Glomerular endothelial cell (primary cell): ENCODE measurements around the gene NBEA. TPM values are rescaled to one million over a fixed set of nuclear protein-coding genes. Genes with fewer than 3 reads are reported as not detected.

Experiments used
- DNase-seq: peaks from one replicate; pipeline ENCODE4 v3.0.0-alpha.2; 2011; ENCODE audit warnings: low read depth, low spot score; ENCODE audit errors: extremely low read depth
- total RNA-seq: library from RNA; depleted of rRNA; stranded (reverse); fragments of >200 nt; gene quantifications from 2 replicates; pipeline ENCODE4 v1.2.3, GENCODE V29; 2015

NBEA gene
- total RNA-seq, 1 donor from 2014 or later = 4.1 TPM

DNA sequence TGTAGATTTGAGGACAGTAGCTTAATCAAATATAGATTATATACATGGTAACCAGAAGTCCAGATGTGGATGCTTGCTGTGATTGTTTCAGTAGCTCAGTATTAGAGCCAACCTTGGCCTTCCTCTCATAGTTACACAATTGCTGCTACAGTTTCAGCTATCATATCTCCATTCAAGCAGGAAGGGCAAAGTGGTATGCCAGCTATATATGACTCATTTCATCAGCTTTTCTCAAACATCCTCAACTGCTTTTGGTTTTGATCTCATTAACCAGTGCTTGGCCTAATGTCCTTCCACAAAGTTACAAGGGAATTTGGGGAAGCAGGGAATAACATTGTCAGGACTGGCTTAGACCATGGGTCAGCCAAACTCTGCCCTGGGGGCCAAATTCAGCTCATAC, 607.4 kb downstream of the NBEA start:
- DNase-seq = no peak

DNA sequence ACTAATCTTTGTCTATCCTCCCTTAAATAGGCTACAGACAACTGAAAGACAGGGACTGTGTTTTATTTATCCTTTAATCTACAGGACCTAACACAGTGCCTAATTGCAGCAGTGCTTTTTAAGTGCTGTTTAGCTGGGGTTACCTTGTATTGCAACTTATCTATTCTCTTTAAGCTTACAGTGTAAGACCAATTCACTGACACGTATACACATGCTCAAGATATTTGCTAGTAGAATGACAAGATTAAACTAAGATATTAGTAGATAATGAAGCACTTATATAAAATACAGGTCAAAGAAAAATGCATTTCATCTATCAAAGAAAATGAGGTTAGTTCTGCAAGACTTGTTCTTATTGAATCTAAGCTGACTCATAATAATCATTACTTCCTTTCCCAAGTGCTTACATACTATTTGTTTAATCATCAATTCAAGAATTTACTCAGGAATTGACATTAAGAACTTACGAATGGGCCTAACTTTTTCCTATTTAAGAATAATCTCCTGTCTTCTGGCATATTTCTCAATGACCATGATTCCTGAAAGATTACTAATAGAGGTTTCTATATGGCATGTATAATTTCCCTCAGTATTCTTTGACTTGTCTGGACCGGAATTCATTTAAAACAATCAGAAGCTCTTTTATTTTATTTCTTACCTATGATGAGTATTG, 610.2 kb downstream of the NBEA start:
- no peak for DNase-seq

DNA sequence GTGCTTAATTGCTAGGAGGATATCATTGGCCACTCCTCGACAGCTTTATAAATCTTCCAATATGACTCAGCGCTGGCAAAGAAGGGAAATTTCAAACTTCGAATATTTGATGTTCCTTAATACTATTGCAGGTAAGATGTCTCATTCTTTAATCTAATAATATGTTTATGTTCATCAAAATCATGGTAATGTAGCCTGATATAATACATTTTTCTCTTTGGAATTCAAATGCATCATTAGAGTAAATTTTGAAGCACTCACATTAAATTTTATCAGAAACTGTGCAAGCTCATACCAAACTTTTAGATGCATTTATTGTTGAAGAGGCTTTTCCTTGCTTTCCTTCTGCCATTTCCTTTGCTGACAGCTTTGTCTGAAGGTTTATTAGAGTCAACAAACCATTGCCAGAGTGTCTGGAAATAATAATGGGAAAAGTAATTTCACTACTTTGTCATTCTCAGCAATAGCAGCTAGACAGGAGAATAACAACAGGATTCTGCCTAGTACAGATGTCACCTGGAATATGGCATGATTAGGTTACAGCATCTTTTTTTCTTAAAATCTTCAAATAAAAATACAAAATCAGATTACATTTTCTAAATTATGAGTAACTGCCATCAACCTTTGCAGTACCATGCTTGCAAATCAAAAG, 613.0 kb downstream of the NBEA start:
- DNase-seq = no peak

DNA sequence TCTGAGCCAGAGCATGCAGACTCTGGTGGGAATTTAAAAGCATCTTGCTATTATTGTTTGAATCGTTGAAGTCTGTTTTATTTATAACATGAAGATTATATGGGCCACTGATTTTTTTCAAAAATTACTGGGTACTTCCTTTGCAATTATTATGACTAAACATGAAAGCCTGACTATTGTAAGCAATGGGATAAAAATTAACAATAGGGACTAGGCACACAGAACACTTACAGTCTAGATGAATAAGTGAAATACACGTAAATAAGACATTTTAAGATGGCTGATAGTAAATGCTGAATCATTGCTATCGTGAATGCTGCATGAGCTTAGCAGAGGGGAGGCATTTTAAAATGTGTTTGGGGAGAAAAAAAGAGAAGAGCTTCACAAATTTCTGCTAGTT, 615.4 kb downstream of the NBEA start:
- no peak for DNase-seq

DNA sequence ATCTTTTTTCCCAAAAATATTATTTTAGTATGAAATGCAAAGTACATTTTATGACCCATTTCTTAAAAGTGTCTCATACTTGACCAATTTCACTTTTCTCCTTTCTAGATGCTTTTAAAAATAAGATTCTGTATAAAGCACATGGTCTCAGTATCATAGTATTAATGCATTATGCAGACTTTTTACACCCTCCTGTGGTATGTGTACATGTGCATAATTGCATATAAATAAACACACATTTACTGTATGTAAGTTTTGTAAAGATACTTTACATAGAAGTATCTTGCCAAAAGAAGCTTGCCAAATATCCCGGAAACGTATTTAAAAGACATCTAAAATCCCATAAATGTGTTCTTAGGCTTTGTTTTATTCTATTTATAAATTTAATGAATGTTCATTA, 619.5 kb downstream of the NBEA start:
- no peak for DNase-seq

DNA sequence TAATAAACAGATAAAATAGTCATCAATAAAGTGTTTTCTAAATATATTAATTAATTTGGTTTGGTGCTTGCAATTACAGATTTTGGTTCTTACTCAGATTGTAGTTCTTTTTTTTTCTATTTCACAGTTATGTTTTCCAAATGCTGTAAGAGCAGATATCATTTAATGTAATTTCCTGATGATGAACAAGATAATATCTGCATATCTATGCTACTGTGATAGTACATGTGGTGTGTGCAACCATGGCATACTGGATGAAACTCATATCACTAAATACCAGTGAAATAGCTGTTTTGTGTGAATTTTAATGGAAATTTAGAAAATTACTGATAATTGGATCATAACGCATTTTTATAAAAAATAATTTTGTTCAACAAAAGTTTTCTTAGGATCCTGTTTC, 623.2 kb downstream of the NBEA start:
- DNase-seq = no peak

DNA sequence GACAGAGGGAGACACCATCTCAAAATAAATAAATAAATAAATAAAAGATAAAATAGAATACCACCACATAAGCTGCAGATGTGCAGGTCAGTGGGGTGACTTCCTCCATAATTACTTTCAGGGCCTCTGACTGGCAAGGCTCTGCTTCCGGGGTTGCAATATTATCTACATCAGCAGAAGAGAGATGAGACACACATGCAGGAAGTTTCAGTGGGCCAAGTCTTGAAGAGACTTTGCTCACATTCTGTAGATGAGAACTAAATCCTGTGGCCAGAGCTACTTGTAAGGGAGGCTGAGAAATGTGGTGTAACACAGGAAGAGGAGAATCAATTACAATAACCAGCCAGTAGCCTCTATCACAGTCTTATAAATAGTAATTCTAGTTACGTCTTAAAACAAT, 624.3 kb downstream of the NBEA start:
- DNase-seq = no peak

DNA sequence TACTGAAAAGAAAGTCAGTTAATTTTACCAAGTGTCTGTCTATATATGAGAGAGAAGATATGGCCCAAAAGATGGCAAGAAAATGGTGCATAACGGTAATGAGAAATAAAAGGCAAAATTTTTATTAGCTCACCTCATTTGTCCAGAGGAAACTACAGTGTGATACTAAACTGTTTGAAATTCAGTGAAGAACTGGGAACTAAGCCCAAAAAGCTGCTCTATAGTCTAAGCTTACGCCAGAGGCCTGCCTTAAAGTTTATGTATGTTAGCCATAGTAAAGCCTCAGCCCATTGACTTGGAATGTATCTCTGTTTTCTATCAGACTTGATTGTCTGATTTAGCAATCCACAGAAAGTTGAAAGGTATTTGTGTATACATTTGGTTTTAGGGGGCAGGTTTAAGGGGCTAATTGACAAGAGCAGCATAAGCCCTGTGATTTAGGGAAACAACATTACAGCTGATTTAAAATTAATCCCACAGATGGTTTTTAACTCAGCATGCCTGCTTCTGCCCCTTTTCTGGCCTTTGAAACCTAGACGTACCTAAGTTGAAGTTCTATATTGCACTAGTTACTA, 625.4 kb downstream of the NBEA start:
- no peak for DNase-seq

DNA sequence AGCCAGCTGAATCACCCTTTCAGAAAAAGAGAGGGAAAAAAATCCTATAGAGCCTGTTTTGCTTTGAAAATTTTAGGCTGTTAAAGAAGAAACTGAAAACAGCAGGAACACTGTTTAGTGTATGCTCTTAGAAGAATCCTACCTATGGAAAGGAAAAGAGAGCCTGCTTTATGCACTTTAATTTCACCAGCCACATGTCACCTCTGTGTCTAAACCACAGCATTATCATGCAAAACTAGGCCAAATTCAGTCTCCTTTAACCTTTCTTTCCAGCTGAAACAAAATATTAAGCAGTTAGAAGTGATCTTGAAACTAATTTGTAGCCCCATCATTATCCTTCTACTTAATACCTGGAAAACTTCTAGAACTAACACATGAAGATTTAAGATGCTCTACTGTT, 631.6 kb downstream of the NBEA start:
- no peak for DNase-seq

DNA sequence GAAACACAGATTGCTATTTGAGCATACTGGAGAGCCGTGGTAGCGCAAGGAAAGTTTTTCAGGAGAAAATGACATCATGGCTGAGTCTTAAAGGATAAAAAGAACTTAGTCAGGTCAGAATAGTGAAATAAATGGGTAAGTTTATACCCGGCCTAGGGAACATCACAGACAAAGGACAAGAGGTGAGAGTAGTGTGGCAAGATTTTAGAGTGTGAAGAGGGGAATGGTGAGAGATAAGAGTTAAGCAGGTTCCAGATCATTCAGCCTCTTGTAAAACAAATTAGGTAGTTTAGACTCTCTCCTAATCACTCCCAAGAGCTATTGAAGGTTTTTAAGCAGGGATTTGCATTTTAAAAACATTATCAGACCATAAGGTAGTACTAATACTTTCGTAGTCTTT, 650.4 kb downstream of the NBEA start:
- no peak for DNase-seq

DNA sequence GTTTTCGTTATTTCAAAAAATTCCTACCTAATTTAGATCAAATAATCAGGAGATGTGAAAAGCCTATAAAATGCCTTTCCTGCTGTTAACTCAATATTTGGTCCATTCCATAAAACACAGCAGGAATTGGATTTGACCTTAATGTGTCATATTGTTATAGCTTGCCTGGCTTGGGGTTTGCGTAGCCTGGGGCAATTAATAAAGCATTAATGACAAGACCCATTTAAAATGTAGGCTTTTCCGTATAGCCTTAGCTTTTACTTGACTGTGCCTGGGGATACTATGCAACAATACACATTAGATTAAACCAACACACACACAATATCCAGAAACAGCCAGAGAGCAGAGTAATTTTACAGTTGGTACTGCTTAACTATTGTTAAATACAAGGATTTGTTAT, 651.6 kb downstream of the NBEA start:
- no peak for DNase-seq

DNA sequence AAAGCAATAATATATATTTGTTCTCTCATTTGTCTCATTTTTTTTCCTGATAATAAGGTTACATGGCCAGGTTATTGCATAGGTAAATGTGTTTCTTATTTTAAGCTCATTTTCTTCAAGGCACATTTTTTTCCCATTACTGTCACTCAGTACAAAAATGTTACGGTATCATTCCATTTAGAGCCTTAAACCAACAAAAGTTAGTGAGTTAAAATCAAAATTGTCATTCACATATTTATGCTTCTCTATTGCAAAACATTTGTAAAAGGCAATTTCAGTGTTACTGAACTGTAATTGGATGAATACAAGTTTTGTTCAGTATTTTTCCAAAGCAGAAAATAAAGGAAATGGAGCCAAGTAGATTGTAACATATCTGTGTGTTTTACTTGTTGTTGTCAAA, 652.0 kb downstream of the NBEA start:
- DNase-seq = no peak

DNA sequence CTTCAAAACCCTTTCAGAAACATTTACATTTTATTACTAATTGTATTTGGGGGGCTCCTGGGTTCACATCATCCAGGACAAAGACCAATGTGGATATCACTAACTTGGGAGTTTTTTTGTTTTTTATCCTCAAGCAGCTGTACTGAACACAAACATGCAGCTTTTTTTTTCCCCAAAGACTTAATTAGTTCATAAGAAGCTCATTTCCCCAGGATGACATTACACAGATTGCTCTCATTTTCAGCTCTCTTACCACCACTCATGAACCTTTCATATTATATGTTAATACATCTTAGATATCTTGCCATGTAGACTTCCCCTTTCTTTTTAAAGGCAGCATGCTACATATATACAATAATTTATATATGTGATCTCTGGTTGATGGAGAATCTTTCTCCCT, 653.1 kb downstream of the NBEA start:
- DNase-seq = no peak

DNA sequence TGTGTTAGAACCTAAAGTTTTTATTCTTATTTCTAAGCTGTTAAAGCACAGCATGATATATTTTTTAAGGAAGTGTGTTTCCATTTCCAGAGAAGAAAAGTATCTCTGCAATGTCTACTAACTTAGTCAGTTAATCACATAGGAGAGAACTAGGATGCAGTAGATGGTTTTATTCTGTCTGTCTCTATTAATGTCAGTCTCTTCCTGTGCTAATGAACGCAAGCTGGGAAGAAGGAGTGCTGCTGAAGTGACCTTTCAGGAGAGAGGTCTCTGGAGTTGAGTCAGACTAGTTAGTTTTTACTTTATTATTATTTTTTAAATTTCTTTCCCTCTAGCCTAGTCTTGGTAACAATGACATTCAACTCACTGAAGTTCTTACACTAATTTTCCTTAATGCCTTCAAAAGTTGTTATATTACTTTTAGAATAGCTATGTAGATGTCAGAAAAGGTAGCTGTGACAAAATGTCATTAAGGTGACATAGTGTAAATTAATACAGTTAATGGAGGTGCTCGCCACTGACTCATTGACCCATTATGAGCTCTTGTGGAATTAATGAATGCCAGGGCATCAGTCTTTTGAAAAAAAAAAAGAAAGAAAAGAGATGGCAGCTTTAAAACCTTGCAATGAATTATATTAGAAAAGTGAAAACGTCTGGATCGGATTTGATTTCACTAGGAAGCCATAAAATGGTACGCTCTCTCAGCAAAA, 654.4 kb downstream of the NBEA start:
- DNase-seq = no peak

DNA sequence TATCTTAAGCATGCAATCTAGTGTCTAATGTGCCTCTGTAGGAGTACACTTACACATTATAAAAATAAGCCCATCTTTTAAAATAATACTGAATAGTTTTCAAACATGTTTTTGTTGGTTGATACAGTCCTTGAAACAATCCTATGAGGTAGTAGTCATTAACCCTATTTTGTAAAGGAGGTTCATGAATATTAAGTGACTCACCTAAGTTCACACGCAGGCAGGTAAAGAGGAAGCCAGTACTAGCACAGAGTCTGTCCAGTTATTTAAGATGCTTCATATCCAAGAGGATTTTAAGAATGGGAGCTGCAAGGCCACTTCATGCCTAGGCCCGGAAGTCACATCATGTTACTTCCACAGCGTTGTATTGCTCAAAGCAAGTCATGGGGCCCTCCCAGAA, 655.4 kb downstream of the NBEA start:
- no peak for DNase-seq

DNA sequence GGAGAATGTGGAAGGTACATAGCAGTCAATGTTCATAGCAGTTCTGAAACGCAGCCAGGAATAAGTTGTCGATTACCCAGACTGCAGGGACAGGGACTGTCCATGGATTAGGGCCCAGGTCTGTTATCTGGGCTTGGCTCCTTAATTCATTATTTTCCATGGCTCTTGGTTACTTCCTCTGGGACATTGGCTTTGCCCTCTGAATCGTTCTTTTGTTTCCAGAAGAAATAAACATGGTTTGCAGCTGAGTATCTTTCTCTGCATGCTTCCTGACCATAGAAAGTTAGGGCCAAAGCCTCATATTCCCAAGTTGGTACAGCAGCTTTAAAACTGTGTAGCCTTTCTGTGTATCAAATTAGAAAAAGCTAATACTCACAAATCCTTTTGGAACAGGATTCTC, 656.2 kb downstream of the NBEA start:
- DNase-seq = no peak

DNA sequence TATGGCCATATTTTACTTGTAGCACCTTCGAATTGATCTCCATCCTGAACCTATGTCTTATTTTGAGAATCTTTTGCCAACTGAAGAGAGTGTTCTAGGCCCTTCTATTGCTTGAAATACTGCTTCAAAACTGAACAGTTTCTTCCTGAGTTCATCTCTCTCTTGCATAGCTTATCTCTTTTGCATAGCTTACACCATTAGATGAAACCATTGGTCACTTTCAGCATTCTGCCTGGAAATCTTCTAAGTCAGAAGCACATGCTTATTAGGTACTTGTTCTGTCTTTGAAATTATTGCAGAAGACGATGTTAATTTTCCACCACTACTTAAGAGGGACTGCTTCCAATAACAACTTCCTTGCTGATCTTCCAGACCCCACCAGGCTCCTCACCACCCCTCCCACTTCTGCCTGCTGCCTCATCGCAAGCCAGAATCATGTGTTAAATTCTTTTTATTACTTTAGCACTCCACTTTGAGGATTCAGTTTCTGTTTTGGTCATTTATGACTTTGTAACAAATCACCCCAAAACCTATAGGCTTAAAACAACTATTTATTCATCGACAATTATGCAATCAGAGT, 656.8 kb downstream of the NBEA start:
- no peak for DNase-seq

DNA sequence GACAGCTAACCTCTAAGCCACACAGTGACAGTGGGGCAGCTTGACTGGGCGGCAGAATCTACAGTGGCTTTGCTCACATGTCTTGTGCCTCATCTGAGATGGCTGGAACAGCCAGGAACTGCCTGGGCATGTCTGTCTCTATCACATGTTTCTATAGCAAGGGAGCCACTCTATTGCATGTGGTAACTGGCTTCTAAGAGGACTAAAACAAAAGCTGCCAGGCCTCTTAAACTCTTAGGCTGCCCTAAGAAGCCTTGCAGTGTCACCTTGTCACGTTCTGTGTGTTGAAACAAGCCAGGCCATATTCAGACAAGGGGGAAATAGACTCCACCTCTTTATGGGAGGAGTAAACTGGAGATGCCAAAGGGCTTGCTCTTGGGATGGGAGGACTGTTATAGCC, 657.3 kb downstream of the NBEA start:
- no peak for DNase-seq

DNA sequence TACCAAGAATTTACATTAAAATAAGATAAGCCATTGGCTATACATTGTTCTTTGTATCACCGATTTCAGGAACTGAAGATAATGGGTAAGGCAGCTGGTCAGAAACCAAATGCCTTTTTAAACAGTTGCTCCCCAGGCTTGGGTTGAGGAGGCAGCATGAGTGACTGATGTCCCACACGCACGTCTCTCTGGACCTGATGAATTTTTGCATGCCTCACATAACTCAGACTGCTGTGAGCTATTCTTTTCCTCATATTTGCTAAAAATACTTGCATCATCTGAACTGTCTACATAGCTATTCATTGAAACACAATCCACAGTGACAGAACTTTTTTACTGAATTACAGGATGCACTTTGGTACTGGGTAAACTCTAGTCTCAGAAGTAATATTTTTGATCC, 658.1 kb downstream of the NBEA start:
- no peak for DNase-seq

DNA sequence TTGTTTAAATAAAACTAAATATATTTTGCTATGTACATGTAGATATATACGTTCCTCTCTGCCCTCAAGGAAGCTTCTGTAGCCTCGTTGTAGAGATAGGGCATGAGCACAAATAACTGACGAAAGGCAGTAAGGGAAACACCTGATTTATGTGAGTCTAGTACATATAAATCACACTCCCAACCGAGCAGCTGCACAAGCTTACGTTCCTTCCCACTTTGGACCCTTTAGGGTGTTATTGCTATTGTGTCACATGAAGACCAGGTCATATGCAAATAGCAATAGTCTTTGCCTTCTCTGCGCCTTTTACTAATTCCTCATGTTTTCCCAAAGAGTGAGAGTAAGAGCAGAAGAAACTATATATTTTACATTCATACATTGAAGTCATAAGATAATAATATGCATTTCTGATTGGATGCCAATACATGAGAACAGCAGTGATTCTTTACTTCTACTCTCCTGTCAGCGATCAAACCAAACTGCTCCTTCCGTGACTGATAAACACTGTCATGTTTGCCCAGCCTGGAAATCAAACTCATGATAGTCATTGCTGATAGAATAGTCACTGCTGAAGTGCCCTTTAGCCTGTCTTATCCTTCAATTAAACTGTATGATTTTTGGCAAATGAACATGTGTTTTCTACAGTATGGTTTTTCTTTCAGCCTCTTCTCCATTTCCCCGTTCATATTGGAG, 661.7 kb downstream of the NBEA start:
- no peak for DNase-seq

DNA sequence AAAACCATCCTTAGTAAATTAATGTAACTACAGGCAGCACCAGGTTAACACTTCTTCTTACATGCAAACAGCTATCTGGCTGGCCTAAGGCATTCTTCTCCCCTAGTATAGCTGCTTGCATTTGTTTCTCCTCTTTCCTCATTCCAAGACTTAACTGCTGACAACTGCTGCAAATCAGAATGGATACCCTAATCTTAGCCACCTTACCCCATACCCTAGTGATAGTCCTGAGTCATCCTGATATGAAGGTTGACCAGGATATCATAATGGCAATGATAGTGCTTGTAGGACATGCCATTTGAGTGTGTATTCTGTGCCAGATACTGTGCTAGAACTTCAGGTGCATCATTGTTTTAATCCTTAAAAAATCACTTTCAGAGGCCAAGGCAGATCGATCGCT, 672.6 kb downstream of the NBEA start:
- DNase-seq = no peak
